Epithelial cell of proximal tubule (primary cell): ENCODE results near the gene PRND. TPM values are rescaled to one million over a fixed set of nuclear protein-coding genes. Genes with fewer than 3 reads are reported as not detected.
"Not testable (repeated sequence)": the region's sequence is repeated elsewhere in the genome, so short reads cannot be mapped to it uniquely, and the experiment has no call there.

Experiments used
- DNase-seq: peaks from one replicate; pipeline ENCODE4 v3.0.0-alpha.2; 2011; ENCODE audit warnings: low read depth
- H3K4me3 ChIP-seq: 2 replicates; pipeline ENCODE4 v1.5.1; 2011; ENCODE audit warnings: low read depth, mild to moderate bottlenecking, low read length
- total RNA-seq: library from RNA; depleted of rRNA; stranded (reverse); fragments of >200 nt; gene quantifications from 2 replicates; pipeline ENCODE4 v1.2.3, GENCODE V29; 2015
- TF ChIP-seq, protein P1 (sequence below): conservative IDR thresholded peaks from 2 replicates; pipeline ENCODE4 v1.5.1; 2012; ENCODE audit warnings: low read depth, mild to moderate bottlenecking, low read length

PRND gene
- total RNA-seq, 1 donor from 2014 or later, result not detected

DNA sequence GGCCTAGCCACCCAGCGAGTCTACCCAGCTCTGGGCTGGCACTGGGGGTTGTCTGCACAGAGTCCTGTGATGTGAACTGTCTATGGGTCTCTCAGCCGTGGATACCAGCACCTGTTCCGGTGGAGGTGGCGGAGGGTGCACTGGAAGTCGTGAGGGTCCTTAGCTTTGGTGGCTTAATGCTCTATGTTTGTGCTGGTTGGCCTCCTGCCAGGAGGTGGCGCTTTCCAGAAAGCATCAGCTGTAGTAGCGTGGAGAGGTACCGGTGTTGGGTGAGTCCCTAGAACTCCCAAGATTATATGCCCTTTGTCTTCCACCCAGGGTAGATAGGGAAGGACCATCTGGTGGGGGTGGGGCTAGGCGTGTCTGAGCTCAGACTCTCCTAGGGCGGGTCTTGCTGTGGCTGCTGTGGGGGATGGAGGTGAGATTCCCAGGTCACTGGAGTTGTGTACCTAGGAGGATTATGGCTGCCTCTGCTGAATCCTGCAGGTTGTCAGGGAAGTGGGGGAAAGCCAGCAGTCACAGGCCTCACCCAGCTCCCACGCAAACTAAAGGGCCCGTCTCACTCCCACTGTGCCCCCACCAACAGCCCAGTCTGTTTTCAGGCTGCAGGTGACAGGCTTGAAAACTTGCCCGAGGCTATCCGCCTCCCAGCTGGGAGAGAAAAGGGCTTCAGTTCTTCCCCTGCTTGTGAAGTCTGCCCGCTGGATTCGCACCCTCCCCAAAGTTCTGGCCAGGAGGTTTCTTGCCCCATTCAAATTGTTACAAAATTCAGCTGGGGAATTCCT is 37.6 kb downstream of the PRND start:
- not testable (repeated sequence) for H3K4me3 ChIP-seq, DNase-seq
- TF ChIP-seq, protein P1, sequence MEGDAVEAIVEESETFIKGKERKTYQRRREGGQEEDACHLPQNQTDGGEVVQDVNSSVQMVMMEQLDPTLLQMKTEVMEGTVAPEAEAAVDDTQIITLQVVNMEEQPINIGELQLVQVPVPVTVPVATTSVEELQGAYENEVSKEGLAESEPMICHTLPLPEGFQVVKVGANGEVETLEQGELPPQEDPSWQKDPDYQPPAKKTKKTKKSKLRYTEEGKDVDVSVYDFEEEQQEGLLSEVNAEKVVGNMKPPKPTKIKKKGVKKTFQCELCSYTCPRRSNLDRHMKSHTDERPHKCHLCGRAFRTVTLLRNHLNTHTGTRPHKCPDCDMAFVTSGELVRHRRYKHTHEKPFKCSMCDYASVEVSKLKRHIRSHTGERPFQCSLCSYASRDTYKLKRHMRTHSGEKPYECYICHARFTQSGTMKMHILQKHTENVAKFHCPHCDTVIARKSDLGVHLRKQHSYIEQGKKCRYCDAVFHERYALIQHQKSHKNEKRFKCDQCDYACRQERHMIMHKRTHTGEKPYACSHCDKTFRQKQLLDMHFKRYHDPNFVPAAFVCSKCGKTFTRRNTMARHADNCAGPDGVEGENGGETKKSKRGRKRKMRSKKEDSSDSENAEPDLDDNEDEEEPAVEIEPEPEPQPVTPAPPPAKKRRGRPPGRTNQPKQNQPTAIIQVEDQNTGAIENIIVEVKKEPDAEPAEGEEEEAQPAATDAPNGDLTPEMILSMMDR, result peak; percentile 51

DNA sequence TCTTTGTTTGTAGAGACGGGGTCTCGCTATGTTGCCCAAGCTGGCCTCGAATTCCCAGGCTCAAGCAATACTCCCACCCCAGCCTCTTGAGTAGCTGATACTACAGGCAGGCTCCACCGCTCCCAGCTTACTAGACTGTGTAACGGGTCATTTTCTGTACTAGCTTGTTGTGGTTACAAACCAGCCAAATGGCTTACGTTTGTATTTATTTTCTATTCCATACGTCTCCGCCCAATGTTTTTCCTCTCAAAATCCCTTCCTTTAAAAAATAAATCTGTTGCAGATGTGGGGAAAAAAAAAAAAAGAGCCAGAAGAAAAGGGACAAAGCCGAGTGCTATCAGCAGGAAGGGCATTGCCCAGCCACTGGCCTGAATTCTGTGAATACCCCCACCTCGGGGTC is 41.6 kb downstream of the PRND start:
- no peak overlapping the region for H3K4me3 ChIP-seq
- no peak for DNase-seq
- TF ChIP-seq, protein P1, result no peak

DNA sequence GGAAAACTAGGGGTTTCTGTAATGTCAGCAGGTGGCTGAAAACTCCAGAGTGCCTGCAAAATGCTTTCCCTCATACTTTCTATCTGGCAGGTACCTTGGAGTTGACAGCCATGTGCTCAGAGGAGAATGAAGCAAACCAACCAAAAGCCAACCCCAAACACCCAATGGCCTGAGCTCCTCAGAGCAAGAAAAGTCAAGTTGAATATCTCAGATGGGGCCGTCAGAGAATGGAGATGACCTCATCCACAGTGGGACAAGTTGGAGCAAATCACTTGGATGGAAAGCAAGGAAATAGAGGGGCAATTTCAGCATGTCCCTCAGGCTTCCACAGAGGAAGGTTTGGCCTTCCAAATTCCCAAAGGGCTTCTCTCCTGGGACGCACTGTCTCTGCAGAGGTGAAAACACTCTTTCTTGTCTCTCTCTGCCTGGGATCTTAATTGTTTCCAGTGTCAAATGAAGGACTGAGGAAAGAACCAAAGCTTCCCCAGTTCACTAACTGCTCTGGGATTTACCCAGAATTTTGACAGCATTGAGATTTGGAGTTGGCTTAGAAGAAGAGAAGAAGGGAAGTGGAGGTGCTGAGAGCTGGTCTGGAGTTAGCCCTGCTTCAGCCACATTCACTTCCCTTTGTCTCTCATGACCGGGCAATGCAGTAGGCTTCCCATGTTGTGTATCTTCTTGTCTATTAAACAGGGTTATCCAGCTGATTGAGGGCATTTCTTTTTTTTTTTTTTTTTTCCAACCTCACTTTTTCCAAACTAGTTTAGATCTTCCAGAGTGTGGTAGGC is 42.2 kb downstream of the PRND start:
- TF ChIP-seq, protein P1, result no peak
- H3K4me3 ChIP-seq, result no peak overlapping the region
- no peak for DNase-seq

DNA sequence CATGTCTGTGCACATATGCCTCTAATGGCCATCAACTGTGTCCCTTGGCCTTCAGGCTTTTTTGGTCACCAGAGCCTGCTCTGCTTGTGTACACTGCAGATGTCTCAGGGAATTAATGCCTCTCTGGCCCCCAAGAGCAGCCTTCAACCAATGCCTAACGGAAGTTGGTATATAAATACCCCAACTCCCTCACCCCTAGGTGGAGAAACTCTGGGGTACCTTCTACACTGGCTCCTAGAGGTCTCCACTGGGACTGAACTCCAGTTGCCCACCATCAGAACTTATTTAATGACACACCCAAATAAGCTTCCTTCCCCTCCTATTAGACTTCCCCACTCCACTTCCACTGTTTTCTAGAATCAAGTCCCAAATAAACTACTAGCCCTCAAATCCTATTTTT is 43.1 kb downstream of the PRND start:
- TF ChIP-seq, protein P1, result no peak
- H3K4me3 ChIP-seq, result no peak overlapping the region
- DNase-seq, result no peak

DNA sequence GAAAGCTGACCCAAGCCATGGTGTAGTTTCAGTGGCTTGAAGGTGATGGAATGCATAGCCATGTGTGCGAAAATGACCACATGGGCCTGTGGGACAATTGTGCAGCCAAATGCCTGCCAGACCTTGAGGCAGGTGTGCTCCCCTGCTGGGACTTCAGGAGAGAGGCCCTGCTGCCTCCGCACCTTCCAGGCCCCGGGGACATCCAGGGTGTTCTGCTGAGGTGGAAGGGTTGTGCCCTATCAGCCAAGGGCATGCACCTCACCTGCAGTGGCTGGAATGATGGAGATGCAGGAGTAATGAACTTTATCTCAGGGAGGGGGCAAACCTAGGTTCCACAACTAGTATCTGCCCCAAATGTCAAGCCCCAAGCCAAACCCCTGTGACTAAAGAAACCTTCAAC is 44.0 kb downstream of the PRND start:
- TF ChIP-seq, protein P1, result no peak
- DNase-seq, result no peak

DNA sequence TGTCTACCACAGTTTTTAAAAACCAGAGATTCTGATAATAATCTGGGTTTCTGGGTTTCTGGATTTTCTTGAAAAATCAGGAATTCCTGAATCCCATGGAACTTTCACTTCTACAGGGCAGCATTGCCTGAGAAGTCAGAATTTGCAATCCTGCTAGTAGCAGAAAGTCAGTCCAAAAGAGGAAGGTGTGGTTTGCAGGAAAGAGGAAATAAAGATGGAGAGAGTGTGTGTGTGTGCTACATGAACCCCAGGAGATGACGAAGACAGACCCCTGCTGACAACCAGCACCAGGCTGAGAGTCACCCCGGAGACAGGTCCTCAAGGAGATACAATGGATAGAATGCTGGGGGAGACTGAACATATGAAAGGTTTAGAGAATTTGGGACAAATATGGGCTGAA is 44.9 kb downstream of the PRND start:
- TF ChIP-seq, protein P1, result no peak
- H3K4me3 ChIP-seq, result no peak overlapping the region
- no peak for DNase-seq

More for the DNA sequence above, 44.0 kb downstream of the PRND start:
- no peak overlapping the region for H3K4me3 ChIP-seq
